GM19438 (cell line): Measurements from ENCODE around the gene PLEKHA7.
"Not testable (repeated sequence)": the region's sequence is repeated elsewhere in the genome, so short reads cannot be mapped to it uniquely, and the experiment has no call there.

ENCODE experiments used
- ATAC-seq: cut with Tn5 transposase; IDR thresholded peaks from one replicate; pipeline ENCODE4 v1.9.1; 2021; ENCODE audit warnings: low read depth; ENCODE audit not compliant: unreplicated experiment

PLEKHA7 gene

DNA sequence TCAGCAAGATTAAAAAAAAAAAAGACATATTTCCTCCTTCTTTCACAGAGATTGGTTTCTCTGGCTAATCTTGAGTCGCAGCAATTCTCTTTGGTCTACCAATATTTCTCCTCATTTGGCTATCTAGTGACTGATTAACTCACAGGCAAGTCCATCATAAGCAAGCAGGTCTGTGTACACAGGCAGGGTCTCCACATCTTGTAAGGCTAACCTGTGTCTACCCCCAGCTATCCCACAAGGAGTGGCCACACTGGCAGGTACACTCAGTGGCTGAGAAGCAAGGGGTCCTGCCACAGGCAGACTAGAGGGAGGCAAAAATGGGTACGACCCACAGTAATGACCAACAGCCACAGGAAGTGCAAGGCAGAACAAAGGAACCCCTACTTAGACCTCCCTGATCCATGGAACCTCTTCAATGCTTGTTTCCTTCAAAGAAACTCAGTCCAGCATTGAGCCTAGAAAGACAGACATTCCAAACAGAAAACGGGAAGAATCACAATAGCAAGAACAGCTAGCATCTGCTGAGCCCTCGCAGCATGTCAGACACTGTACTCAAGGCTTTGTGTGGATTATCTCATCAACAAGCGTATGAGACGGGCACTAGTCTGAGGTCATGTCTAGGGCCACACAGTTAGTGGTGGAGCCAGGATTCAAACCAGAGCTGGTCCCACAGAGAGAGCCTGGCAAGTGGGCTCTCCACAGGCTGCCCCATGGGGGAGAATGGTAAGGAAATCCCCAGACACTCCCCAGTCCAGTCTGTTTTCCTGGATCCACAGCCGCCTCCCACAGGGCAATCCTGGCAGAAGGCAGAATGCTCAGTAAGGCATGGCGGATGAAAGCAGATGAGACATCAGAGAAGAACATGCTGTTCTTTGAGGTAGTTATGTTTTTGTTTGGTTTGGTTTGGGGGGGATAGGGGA lies 34.3 kb downstream of the PLEKHA7 start:
- no peak for ATAC-seq

DNA sequence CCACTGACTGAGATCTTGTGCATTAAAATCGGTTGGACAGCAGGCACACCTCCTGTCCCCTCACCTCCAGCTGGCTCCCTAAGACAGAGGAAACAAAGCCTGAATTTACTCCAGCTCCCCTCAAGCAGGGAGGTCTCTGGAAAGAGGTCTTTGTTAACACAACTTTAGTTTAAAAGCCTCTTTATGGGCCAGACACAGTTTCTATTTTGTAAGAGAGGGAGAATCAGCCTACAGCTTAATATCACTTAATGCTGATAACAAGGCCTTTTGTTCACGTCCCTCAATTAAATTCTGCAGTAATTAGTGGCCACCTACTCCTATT lies 36.3 kb downstream of the PLEKHA7 start:
- ATAC-seq, result no peak

GRCh38 chr11:16977136-16977993 lies 36.8 kb downstream of the PLEKHA7 start:
- no peak for ATAC-seq

DNA sequence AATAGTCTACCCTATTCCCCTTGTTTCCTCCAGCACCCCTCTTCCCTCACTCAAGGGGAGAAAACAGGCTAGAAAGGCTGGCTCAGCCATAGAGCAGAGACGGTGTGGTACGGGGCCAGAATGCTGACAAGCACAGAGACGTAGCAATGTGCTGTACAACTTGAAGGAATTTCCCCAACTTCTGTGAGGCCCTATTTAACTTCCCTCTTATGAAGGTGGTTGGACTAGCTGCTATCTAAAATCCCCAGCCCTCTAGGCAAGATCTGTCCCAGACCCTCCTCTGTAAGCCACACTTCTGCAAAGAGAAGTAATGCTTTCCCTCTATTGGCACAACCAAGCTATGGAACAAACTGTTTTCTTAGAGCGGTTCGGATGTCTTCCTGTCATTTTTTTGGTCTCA lies 37.8 kb downstream of the PLEKHA7 start:
- no peak for ATAC-seq

DNA sequence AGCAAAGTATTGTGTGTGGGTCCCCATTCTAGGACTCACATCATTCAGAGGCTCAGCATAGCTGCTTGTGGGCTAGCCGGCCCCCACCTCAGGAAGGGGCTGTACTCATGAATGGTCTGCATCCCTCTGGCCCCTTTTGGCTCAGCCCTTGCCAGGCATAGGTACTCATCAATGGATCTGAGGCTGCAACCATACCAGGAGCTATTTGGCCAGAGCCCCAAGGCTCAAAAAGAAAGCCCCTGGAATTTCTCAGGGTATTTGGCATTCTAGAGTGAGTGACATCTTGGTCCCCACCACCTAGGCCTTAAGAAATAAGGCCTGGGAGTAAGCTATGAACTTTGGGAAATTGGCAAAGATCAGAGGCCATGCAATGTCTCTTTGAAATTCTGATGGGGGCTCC lies 38.3 kb downstream of the PLEKHA7 start:
- ATAC-seq, result no peak

- no peak for ATAC-seq
Observed at GRCh38 chr11:16973338-16973964, 40.8 kb downstream of the PLEKHA7 start.

- no peak for ATAC-seq
Observed at GRCh38 chr11:16969010-16969999, 44.9 kb downstream of the PLEKHA7 start.

- ATAC-seq, result no peak
Observed at GRCh38 chr11:16968196-16968595, 46.0 kb downstream of the PLEKHA7 start.

GRCh38 chr11:16966930-16967671 lies 47.1 kb downstream of the PLEKHA7 start:
- no peak for ATAC-seq

- ATAC-seq, result no peak
Observed at GRCh38 chr11:16964501-16964900, 49.7 kb downstream of the PLEKHA7 start.

GRCh38 chr11:16963316-16963876 lies 50.8 kb downstream of the PLEKHA7 start:
- ATAC-seq, result no peak

GRCh38 chr11:16962589-16962988 lies 51.6 kb downstream of the PLEKHA7 start:
- not testable (repeated sequence) for ATAC-seq

DNA sequence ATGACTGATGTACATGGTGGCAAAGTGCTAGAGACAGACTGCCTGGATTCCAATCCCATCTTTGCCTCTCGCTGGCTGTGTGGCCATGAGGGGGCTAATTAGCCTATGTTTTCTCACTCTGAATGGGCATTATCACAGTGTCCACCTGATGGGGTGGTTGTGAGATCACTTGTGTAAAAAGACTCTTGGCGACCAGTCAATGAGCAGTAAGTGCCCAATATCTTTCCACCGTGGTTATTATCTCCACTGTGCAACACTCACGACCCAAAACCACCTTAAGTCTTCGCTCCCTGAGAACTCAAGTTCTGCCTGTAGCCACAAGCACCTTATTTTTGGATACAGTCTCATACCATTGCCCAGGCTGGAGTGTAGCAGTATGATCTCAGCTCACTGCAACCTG lies 52.1 kb downstream of the PLEKHA7 start:
- no peak for ATAC-seq

DNA sequence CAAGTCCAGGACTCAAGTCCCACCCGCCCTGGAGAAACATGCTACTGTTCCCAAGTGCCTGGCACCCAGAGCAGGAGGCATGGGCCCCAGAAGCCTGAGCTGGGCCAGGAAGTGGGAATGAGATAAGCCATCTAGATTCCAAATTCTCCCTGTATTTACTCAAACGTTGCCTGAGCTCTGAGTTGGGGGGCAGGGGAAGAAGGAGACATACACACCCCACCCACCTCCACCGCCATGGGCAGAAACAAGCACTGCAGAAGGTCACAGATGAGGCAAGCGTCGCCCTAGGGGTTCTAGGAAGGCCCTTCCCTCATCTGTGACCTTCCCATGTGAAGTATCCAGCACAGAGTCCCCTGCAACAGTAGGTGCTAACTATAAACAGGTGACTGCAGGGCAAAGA lies 54.0 kb downstream of the PLEKHA7 start:
- ATAC-seq, result no peak

- ATAC-seq, result no peak
Observed at GRCh38 chr11:16959602-16960001, 54.6 kb downstream of the PLEKHA7 start.

GRCh38 chr11:16958833-16959232 lies 55.4 kb downstream of the PLEKHA7 start:
- ATAC-seq, result no peak

DNA sequence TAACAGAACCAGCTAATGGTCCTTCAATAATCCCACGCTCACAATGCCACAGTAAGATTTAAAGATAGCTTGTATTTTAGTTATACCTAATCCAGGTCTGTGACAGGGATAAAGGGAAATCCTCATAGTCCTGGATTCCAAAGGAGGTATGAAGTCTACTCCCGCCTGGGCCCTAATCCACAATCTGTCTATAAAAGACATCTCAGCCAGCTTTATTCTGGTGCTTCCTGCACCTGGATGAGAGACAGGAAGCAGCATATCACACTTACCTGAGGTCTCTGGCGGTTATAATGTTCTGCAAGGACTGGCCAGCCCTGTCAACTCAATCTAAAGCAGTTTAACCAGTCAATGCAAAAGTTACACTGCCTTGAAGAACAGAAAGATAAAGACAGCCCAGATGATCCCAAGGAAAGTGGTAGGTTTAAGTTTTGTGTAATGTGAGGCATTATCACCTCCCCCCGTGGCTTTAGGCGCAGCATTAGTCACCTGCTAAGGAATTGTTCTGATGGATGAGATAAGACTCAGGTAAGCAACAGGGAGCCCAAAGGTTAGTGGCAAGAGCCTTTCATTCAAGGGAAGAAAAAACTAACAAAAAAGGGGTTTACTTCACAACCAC lies 57.6 kb downstream of the PLEKHA7 start:
- no peak for ATAC-seq

DNA sequence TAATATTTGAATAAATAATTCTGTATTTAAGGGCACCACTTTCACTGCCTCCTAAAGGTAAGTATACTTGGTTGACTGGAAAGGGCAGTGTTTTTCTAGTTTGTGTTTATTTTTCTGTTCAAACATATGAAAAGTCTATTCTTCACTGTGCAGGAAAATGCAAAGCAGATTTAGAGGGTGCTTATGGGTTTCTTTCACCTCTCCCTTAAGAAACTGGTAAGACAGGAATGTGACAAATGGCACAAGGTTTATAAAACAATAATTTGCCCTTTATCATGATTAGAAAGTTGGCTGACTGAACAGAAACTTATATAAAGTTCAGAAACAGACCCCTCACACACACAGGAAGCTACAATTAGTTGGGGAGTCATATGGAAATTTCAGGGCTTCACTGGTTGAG lies 60.6 kb downstream of the PLEKHA7 start:
- ATAC-seq, result no peak
